ENCODE results near the gene CALCOCO2. TPM values are rescaled to one million over a fixed set of nuclear protein-coding genes. Genes with fewer than 3 reads are reported as not detected.
A peak's percentile ranks its signal among the peaks of the same experiment; 100 is the strongest.

Gene CALCOCO2
- total and polyA plus RNA-seq, 2 of the 13 experiments (the other 11 are each of a cell fraction or from before 2014, with no cell fraction given): 72.9 to 111 TPM

- TF ChIP-seq DZIP1 (CRISPR knock-in tag; IDR thresholded peaks at IDR 0.05) (no peak), CCDC6 (CRISPR knock-in tag; IDR thresholded peaks at IDR 0.05) (no peak), JUN (CRISPR knock-in tag; IDR thresholded peaks at IDR 0.05) (no peak), ISX (CRISPR knock-in tag; conservative IDR thresholded peaks at IDR 0.05) (no peak), ZNF562 (CRISPR knock-in tag; IDR thresholded peaks at IDR 0.05; ENCODE audit: borderline replicate concordance) (no peak), NONO (IDR thresholded peaks at IDR 0.05) (no peak), NONO (CRISPR knock-in tag; conservative IDR thresholded peaks at IDR 0.05) (peak; percentile 41; the same call in 1 of the 2 replicates), ZNF761 (CRISPR knock-in tag; conservative IDR thresholded peaks at IDR 0.05) (no peak), ZNF629 (CRISPR knock-in tag; conservative IDR thresholded peaks at IDR 0.05) (no peak), ZBTB40 (IDR thresholded peaks at IDR 0.05) (no peak), ZBTB40 (CRISPR knock-in tag; IDR thresholded peaks at IDR 0.05) (no peak)
- TF ChIP-seq, protein P1, sequence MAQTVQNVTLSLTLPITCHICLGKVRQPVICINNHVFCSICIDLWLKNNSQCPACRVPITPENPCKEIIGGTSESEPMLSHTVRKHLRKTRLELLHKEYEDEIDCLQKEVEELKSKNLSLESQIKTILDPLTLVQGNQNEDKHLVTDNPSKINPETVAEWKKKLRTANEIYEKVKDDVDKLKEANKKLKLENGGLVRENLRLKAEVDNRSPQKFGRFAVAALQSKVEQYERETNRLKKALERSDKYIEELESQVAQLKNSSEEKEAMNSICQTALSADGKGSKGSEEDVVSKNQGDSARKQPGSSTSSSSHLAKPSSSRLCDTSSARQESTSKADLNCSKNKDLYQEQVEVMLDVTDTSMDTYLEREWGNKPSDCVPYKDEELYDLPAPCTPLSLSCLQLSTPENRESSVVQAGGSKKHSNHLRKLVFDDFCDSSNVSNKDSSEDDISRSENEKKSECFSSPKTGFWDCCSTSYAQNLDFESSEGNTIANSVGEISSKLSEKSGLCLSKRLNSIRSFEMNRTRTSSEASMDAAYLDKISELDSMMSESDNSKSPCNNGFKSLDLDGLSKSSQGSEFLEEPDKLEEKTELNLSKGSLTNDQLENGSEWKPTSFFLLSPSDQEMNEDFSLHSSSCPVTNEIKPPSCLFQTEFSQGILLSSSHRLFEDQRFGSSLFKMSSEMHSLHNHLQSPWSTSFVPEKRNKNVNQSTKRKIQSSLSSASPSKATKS (CRISPR knock-in tag; IDR thresholded peaks at IDR 0.05): no peak
- TF ChIP-seq, protein P2, sequence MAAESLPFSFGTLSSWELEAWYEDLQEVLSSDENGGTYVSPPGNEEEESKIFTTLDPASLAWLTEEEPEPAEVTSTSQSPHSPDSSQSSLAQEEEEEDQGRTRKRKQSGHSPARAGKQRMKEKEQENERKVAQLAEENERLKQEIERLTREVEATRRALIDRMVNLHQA (CRISPR knock-in tag; IDR thresholded peaks at IDR 0.05): no peak
These were observed 48.4 kb downstream of the CALCOCO2 start (continued) for GRCh38 chr17:48878920-48879898.
